Neural progenitor cell (in vitro differentiated cells): Measurements from ENCODE around the gene MEIS2. TPM values are rescaled to one million over a fixed set of nuclear protein-coding genes. Genes with fewer than 3 reads are reported as not detected.

Experiments used
- DNase-seq: peaks from one replicate; pipeline ENCODE4 v3.0.0-alpha.2; 2016; ENCODE audit warnings: low spot score
- H2AFZ ChIP-seq: fragments of 200-600 bp; sonication (generic); replicated peaks from 2 replicates; pipeline ENCODE4 v1.6.1; 2016; ENCODE audit warnings: antibody characterized with exemption
- H3F3A ChIP-seq: fragments of 200-600 bp; sonication (generic); 2 replicates; pipeline ENCODE4 v1.6.1; 2016; ENCODE audit warnings: antibody characterized with exemption, low read depth
- H3K27ac ChIP-seq: fragments of 200-600 bp; sonication (generic); 2 replicates; pipeline ENCODE4 v1.5.1; 2016; ENCODE audit warnings: mild to moderate bottlenecking
- H3K27me3 ChIP-seq: fragments of 200-600 bp; sonication (generic); 2 replicates; pipeline ENCODE4 v1.6.1; 2016; ENCODE audit warnings: mild to moderate bottlenecking, moderate library complexity
- H3K36me3 ChIP-seq: fragments of 200-600 bp; sonication (generic); 2 replicates; pipeline ENCODE4 v1.5.1; 2016
- H3K4me1 ChIP-seq: fragments of 200-600 bp; sonication (generic); 2 replicates; pipeline ENCODE4 v1.6.1; 2016; ENCODE audit warnings: mixed run types
- H3K4me2 ChIP-seq: fragments of 200-600 bp; sonication (generic); 2 replicates; pipeline ENCODE4 v1.6.1; 2016
- H3K4me3 ChIP-seq: fragments of 200-600 bp; sonication (generic); 2 replicates; pipeline ENCODE4 v1.5.1; 2016
- H3K79me2 ChIP-seq: fragments of 200-600 bp; sonication (generic); 2 replicates; pipeline ENCODE4 v1.6.1; 2016; ENCODE audit warnings: low read depth
- H3K9ac ChIP-seq: fragments of 200-600 bp; sonication (generic); 2 replicates; pipeline ENCODE4 v1.6.1; 2016
- H3K9me3 ChIP-seq: fragments of 200-600 bp; sonication (generic); 2 replicates; pipeline ENCODE4 v1.5.1; 2016; ENCODE audit warnings: low read depth
- H4K20me1 ChIP-seq: fragments of 200-600 bp; sonication (generic); 2 replicates; pipeline ENCODE4 v1.6.1; 2016; ENCODE audit warnings: low read depth
- H3K27ac Mint-ChIP-seq: 3 replicates; pipeline ENCODE4 v1.8.0; 2021; ENCODE audit warnings: mixed read lengths
- H3K27me3 Mint-ChIP-seq: 2 replicates; pipeline ENCODE4 v1.8.0; 2022; ENCODE audit warnings: low read depth, mild to moderate bottlenecking, inconsistent platforms, moderate library complexity, mixed read lengths; ENCODE audit not compliant: insufficient read depth
- H3K36me3 Mint-ChIP-seq: 3 replicates; pipeline ENCODE4 v1.8.0; 2021; ENCODE audit warnings: mixed read lengths
- H3K4me1 Mint-ChIP-seq: 3 replicates; pipeline ENCODE4 v1.8.0; 2021; ENCODE audit warnings: mixed read lengths
- H3K4me3 Mint-ChIP-seq: 3 replicates; pipeline ENCODE4 v1.8.0; 2021; ENCODE audit warnings: mild to moderate bottlenecking, moderate library complexity, mixed read lengths
- H3K9me3 Mint-ChIP-seq: 3 replicates; pipeline ENCODE4 v1.8.0; 2020; ENCODE audit warnings: mixed read lengths
- EZH2 ChIP-seq: fragments of 200-600 bp; sonication (generic); IDR thresholded peaks from 2 replicates; pipeline ENCODE4 v1.6.1; 2017; ENCODE audit warnings: antibody characterized with exemption, mild to moderate bottlenecking, moderate library complexity
- EZH2phosphoT487 ChIP-seq: fragments of 200-600 bp; sonication (generic); IDR thresholded peaks from 2 replicates; pipeline ENCODE4 v1.6.1; 2017; ENCODE audit warnings: antibody characterized with exemption
- total RNA-seq: library from RNA; depleted of rRNA; stranded (reverse); fragments of >200 nt; gene quantifications from 2 replicates; pipeline ENCODE4 v1.2.3, GENCODE V29; 2015; ENCODE audit warnings: low replicate concordance
- TF ChIP-seq, protein P1 (sequence below): fragments of 200-600 bp; sonication (generic); IDR thresholded peaks from 2 replicates; pipeline ENCODE4 v1.5.1; 2017; ENCODE audit warnings: antibody characterized with exemption, mild to moderate bottlenecking

MEIS2 gene
- total RNA-seq, 1 donor from 2014 or later = 18.3 TPM

DNA sequence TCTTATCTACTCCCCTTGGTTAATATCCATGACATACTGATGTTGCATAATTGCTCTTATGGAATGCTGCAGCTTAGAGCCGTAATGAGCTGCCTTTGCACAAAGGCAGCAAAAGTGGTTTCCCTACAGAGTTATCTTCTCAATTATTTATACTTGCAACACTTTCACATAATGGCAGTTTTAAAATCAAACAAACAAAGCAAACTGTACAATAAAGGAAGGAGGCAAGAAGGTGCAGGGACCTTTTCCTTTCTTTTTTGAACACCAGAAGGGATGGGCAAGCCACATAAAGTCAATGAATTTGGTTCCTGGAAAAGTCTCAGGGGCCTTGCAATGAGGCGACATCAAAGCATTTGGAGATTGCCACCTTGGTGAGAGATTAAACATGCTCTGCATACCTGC, 188.0 kb downstream of the MEIS2 start:
- no peaks in the 10 kb centered on the region for H4K20me1 ChIP-seq
- Mint-ChIP-seq H3K4me1 (peaks cover 17% of the 10 kb centered on the region), H3K27me3 (peaks cover 6% of the 10 kb centered on the region)

DNA sequence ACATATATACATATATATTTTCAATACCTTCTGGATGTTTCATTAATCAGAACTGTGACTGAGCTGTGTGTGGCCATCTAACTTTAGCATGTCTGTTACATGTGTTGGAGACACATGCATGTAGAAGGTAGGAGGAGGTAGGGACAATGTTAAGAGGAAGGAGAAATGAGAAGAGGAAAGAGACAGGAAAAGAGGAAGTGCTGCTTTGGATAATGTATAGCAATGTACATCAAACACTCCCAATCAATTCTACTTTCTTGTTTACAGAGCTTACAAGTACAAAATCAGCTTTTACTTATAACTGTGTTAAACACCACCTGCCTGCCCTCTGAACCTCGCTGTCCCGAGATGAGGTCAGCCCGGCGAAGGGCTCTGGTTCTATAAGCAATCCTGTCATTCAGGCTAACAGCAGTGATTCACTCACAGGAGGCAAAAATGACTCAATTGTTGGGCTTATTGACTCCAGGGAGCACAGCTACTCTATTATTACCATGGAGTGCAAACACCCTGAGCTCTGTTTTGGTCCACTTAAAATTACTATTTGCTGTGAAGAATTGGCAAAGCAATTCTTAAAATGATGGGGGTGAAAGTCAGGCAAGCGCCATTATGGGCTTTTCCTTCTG, 188.9 kb downstream of the MEIS2 start:
- peak overlapping the region; percentile 36 for H3K4me2 ChIP-seq
- no peaks in the 10 kb centered on the region for H4K20me1 ChIP-seq
- H3K27ac ChIP-seq = no peak overlapping the region

More for the DNA sequence above, 188.0 kb downstream of the MEIS2 start:
- Mint-ChIP-seq H3K9me3 (no peaks in the 10 kb centered on the region), H3K4me3 (no peak overlapping the region), H3K36me3 (no peaks in the 10 kb centered on the region), H3K27ac (no peak overlapping the region)
- H3K79me2 ChIP-seq = no peaks in the 10 kb centered on the region
- DNase-seq = no peak
- H3K4me2 ChIP-seq = peak overlapping the region; percentile 36
- no peak overlapping the region for H3K27ac ChIP-seq
- H3K36me3 ChIP-seq = no peaks in the 10 kb centered on the region
- H3K9me3 ChIP-seq = no peaks in the 10 kb centered on the region
- no peak overlapping the region for H3K4me3 ChIP-seq
- no peak overlapping the region for H2AFZ ChIP-seq
- TF ChIP-seq EZH2phosphoT487 (no peak), EZH2 (no peak)
- TF ChIP-seq, protein P1, sequence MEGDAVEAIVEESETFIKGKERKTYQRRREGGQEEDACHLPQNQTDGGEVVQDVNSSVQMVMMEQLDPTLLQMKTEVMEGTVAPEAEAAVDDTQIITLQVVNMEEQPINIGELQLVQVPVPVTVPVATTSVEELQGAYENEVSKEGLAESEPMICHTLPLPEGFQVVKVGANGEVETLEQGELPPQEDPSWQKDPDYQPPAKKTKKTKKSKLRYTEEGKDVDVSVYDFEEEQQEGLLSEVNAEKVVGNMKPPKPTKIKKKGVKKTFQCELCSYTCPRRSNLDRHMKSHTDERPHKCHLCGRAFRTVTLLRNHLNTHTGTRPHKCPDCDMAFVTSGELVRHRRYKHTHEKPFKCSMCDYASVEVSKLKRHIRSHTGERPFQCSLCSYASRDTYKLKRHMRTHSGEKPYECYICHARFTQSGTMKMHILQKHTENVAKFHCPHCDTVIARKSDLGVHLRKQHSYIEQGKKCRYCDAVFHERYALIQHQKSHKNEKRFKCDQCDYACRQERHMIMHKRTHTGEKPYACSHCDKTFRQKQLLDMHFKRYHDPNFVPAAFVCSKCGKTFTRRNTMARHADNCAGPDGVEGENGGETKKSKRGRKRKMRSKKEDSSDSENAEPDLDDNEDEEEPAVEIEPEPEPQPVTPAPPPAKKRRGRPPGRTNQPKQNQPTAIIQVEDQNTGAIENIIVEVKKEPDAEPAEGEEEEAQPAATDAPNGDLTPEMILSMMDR = no peak
- H3F3A ChIP-seq = peaks cover 16% of the 10 kb centered on the region
- no peak overlapping the region for H3K9ac ChIP-seq
- H3K4me1 ChIP-seq = peaks cover 44% of the 10 kb centered on the region
- H3K27me3 ChIP-seq = no peaks in the 10 kb centered on the region

DNA sequence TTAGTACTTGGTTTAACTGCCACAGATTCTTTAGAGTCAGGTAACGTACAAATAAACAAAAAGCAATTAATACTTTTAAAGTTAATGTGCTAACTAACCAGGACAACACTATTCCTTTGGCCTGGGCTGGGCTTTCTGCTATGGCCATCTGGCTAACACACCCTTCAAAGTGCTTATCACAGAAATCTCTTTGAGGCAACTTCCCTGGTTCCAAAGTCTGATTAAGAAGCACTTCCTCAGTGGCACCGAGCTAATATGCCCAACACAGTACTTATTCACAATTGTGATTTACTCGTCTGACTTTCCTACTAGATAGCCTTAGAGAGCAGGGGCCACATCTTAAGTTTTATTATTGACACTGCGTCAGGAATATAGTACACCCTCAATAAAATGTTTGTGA, 191.4 kb downstream of the MEIS2 start:
- DNase-seq = no peak
- Mint-ChIP-seq H3K4me3 (no peak overlapping the region), H3K4me1 (peaks cover 18% of the 10 kb centered on the region), H3K27ac (no peak overlapping the region), H3K9me3 (no peaks in the 10 kb centered on the region), H3K27me3 (peaks cover 6% of the 10 kb centered on the region), H3K36me3 (no peaks in the 10 kb centered on the region)
- H3K9me3 ChIP-seq = no peaks in the 10 kb centered on the region
- no peaks in the 10 kb centered on the region for H3K36me3 ChIP-seq
- H3K27me3 ChIP-seq = no peaks in the 10 kb centered on the region
- no peak overlapping the region for H2AFZ ChIP-seq
- H3K4me3 ChIP-seq = no peak overlapping the region
- H3K4me2 ChIP-seq = no peak overlapping the region
- H3K4me1 ChIP-seq = peaks cover 65% of the 10 kb centered on the region
- no peaks in the 10 kb centered on the region for H3K79me2 ChIP-seq
- no peak overlapping the region for H3K9ac ChIP-seq
- H3F3A ChIP-seq = peaks cover 36% of the 10 kb centered on the region
- TF ChIP-seq, protein P1 = no peak
- TF ChIP-seq EZH2 (no peak), EZH2phosphoT487 (no peak)
- H3K27ac ChIP-seq = no peak overlapping the region
- no peaks in the 10 kb centered on the region for H4K20me1 ChIP-seq

More for the DNA sequence above, 188.9 kb downstream of the MEIS2 start:
- H3K9ac ChIP-seq = no peak overlapping the region
- H3K36me3 ChIP-seq = no peaks in the 10 kb centered on the region
- no peaks in the 10 kb centered on the region for H3K79me2 ChIP-seq
- peaks cover 25% of the 10 kb centered on the region for H3F3A ChIP-seq
- Mint-ChIP-seq H3K27ac (no peak overlapping the region), H3K9me3 (no peaks in the 10 kb centered on the region), H3K4me3 (no peak overlapping the region), H3K27me3 (peaks cover 6% of the 10 kb centered on the region), H3K36me3 (no peaks in the 10 kb centered on the region), H3K4me1 (peaks cover 17% of the 10 kb centered on the region)
- no peak overlapping the region for H2AFZ ChIP-seq
- TF ChIP-seq, protein P1 = no peak
- no peak for TF ChIP-seq EZH2phosphoT487
- TF ChIP-seq EZH2 = no peak
- H3K27me3 ChIP-seq = no peaks in the 10 kb centered on the region
- DNase-seq = peak; percentile 28
- H3K4me1 ChIP-seq = peaks cover 52% of the 10 kb centered on the region
- H3K9me3 ChIP-seq = no peaks in the 10 kb centered on the region
- no peak overlapping the region for H3K4me3 ChIP-seq
